Measurements from ENCODE around the gene TASOR. TPM values are rescaled to one million over a fixed set of nuclear protein-coding genes. Genes with fewer than 3 reads are reported as not detected.

The TASOR gene
- total RNA-seq = 76.1 and 77.3 TPM in 2 replicates

GRCh38 chr3:56683122-56683817 is at the start of gene TASOR:
TSS of gene TASOR (minus strand) at chr3:56683265. CDS start at chr3:56683006, 259 bp downstream.

Other genes with a start within 250 kb of the TASOR start
- under 0.01 and 0.98 TPM in 2 replicates for gene ERC2, start 214.8 kb downstream of the TASOR start, total RNA-seq
- gene CCDC66, start 126.1 kb downstream of the TASOR start, total RNA-seq = 17.1 and 27.1 TPM in 2 replicates
- gene ARHGEF3, start 118.7 kb upstream of the TASOR start, total RNA-seq = 8.6 and 8.9 TPM in 2 replicates